D721Med (cell line): ENCODE results near the gene CGGBP1.

Source experiments
- DNase-seq: peaks from one replicate; pipeline ENCODE4 v3.0.0; 2011; ENCODE audit warnings: low spot score; ENCODE audit not compliant: insufficient read length
- FAIRE-seq: peaks from 2 replicates; lab custom pipeline; 2011; peaks lifted over from hg19 to GRCh38; lab: Jason Lieb, UNC
- TF ChIP-seq, protein P1 (sequence below): IDR thresholded peaks from 2 replicates; pipeline ENCODE4 v1.5.1; 2012; ENCODE audit warnings: mild to moderate bottlenecking, control low read depth; ENCODE audit not compliant: insufficient read depth; ENCODE audit errors: missing control alignments

The CGGBP1 gene

DNA sequence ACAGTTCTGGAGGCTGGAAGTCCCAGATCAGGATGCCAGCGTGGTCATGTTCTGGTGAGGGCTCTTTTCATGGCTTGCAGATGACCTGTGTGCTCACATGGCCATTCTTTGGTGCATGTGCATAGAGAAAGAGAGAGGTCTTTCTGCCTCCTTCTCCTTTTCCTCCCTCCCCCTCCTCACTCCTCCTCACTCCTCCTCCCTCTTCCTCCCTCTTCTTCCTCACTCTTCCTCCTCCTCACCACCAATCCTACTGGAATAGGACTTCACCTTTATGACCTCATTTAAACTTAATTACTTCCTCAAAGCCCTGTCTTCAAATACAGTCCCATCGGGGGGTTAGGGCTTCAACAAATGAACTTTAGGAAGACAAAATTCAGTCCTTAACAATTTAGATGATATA, 24.0 kb upstream of the CGGBP1 start:
- FAIRE-seq (no peak), DNase-seq (no peak)

DNA sequence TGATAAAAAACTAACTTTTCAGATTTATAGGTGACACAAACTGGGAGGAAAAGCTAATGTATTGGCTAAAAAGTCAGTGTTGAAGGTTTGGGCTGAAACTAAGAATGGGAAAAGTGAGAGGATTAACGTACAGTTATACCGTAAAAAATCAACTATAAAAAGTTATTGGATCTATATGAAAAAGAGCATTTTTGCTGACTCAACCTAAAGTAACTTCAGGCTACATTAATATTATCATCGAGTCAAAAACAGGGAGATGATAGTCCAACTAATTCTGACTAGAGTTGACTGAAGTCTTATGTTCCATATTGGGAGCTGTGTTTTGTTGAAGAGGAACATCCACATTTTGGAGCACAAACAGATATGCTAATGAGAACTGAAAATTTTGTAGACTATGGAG, 20.1 kb upstream of the CGGBP1 start:
- TF ChIP-seq, protein P1, sequence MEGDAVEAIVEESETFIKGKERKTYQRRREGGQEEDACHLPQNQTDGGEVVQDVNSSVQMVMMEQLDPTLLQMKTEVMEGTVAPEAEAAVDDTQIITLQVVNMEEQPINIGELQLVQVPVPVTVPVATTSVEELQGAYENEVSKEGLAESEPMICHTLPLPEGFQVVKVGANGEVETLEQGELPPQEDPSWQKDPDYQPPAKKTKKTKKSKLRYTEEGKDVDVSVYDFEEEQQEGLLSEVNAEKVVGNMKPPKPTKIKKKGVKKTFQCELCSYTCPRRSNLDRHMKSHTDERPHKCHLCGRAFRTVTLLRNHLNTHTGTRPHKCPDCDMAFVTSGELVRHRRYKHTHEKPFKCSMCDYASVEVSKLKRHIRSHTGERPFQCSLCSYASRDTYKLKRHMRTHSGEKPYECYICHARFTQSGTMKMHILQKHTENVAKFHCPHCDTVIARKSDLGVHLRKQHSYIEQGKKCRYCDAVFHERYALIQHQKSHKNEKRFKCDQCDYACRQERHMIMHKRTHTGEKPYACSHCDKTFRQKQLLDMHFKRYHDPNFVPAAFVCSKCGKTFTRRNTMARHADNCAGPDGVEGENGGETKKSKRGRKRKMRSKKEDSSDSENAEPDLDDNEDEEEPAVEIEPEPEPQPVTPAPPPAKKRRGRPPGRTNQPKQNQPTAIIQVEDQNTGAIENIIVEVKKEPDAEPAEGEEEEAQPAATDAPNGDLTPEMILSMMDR = no peak
- FAIRE-seq (no peak), DNase-seq (no peak)

More for the DNA sequence above, 24.0 kb upstream of the CGGBP1 start:
- TF ChIP-seq, protein P1 = no peak

DNA sequence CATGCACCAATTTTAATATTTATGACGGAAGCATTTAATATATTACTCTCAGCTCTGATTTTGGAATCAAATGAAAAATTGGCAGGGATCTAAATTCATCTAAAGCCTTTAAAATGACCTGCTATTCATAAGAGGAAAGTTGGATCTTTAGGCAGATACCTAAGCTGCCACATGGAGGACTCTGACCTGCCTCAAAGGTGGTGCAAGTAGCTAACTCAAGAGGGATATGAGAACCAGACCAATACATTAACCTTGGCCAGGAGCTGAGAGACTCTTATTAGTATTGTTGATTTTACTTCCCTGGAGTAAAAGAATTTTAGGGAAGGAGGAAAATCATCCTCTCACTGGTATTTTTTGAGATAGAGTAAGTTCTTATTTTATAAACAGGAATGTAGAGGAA, 17.9 kb upstream of the CGGBP1 start:
- FAIRE-seq (no peak), DNase-seq (no peak)
- TF ChIP-seq, protein P1 = no peak

DNA sequence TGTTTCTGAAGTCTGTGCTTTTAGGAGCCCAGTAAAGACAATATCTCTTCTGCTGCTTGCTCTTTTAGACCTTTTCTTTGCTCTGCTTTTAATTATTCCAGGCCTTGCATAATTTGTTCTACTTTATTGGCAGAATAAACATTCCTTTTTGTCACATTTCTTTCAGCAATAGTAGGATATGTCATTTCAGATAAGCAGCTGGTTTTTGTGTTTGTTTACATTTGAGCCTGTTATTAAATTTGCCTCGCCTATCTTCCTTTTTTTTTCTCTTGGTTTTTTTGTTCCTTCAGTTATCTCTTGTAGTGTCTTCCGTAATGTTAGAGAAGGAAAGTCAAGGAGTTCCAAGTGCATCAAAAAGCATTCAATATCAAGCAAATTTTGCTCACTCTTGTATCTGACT, 16.7 kb upstream of the CGGBP1 start:
- FAIRE-seq (no peak), DNase-seq (no peak)

DNA sequence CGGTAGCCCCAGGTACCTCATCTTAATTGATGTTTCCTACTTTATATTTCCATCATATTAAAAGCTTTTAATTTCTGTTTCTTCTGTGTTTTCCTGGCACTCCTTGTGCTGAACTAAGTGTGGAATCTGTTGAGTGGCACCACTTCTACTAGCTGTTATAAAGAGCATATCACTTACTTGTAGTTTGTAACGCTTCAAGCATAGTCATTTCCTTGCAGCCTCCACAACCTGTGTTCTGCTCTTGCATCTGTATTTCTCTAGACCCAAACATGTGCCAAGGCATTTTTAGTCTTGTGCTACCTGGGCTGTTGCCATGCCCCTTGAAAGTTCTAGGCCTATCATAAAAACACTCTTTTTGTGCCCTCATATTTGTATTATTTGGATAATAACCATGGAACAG, 16.3 kb upstream of the CGGBP1 start:
- no peak for FAIRE-seq
- TF ChIP-seq, protein P1 = no peak
- no peak for DNase-seq

More for the DNA sequence above, 16.7 kb upstream of the CGGBP1 start:
- TF ChIP-seq, protein P1 = no peak

DNA sequence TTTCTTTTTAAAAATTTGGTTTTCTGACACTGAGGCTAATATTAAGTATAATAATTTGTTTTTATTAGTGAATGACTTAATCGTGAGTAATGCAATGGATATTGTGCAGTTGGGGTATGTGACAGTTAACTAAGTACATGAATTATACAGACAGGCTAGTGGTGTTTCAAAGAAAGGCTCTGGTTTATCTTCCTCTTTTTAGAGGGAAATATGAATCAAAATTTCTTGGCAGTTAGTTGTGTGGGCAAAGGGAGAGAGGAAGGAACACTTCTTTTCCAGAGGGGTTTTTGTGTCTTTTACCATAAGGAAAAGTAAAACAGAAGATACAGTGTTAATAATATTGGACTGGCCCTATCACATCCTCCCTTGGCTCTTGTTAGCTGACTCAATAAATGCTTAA, 2.9 kb upstream of the CGGBP1 start:
- TF ChIP-seq, protein P1 = no peak
- DNase-seq = no peak

DNA sequence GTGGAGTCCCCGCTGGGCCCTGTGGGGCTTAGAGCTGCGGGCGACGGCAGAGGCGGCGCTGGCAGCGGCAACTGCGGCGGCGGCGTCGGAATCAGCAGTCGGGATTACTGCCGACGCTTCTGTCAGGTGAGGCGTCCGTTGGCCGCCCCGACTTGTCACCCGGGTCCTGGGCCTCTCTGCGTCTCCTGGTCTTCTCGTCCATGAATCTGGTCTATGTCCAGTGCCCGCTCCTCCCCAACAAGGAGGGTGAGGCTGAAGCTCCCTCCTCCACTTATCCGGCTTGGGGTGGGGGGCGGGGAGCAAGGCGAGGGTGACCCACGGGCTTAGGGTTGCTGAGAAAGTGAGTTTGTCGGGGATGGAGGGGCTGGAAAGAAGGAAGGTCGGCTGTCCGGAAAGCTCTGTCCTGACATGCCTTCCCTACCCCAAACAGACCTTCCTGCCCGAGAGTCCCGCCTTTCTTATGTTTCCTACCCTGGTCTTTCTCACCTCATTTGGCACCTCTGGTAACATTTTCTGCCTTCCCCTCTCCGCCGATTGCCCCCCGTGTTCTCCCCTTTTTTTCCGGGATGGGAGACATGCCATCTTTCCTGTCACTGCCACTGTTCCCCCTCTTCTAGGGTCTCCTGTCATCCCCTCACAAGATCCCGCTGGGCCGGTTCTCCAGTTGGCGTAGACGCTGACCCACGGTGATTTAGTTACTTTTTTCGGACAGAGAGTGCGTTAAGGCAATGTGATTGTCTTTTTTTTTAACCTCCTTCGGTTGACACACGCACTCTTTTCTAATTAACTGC, 770 bp upstream of the CGGBP1 start:
- FAIRE-seq (no peak), DNase-seq (no peak)
- TF ChIP-seq, protein P1 = no peak

More for the DNA sequence above, 2.9 kb upstream of the CGGBP1 start:
- FAIRE-seq = no peak
